HG03025 (cell line): Measurements from ENCODE around the gene KCNH5.

Source experiments
- ATAC-seq: cut with Tn5 transposase; IDR thresholded peaks from one replicate; pipeline ENCODE4 v1.9.1; 2021; ENCODE audit warnings: mild to moderate bottlenecking, moderate library complexity; ENCODE audit not compliant: unreplicated experiment, low FRiP score

KCNH5 gene

DNA sequence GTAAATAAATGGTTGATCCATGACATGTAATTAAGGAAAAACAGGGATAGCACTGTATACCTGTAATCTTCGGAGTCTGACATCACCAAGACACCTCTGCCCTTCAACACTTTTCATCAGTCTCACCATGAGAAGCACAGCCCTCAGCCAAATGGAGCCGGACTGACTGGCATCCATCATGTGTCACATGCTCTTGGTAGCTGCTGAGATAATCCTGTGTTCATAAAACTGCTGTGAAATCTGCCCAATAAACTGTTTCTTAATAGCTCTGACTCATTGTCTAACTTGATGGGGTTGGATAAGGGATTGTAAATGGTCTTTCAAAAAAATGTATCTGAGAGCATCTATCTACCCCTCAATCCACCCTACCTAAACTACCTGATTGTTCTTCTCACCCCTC is 33.6 kb downstream of the KCNH5 start:
- ATAC-seq = no peak

GRCh38 chr14:63009495-63009894 is 35.8 kb downstream of the KCNH5 start:
- ATAC-seq = no peak

- ATAC-seq = no peak
These were observed 38.7 kb downstream of the KCNH5 start for GRCh38 chr14:63006531-63006930.

GRCh38 chr14:62994096-62994495 is 51.2 kb downstream of the KCNH5 start:
- no peak for ATAC-seq

- ATAC-seq = no peak
These were observed 56.3 kb downstream of the KCNH5 start for GRCh38 chr14:62988967-62989366.

DNA sequence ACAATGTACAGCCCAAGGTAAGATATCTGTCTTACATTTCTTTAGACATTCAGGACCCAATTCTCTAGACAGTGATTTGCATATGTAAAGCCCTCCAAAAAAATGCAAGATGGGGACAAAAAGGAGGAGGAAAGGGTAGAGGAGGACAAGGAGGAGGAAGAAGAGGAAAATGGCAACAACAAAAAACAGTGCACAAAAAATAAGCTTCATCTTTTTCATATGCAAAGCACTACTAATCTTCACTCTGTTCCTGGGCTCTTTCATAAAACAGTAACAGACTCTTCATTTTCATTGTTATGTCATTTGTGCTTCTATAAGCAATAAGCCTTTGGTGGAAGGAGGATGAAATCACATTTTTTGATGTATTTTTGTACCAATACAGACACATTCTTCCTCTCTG is 61.4 kb downstream of the KCNH5 start:
- no peak for ATAC-seq

GRCh38 chr14:62980693-62981092 is 64.6 kb downstream of the KCNH5 start:
- no peak for ATAC-seq

DNA sequence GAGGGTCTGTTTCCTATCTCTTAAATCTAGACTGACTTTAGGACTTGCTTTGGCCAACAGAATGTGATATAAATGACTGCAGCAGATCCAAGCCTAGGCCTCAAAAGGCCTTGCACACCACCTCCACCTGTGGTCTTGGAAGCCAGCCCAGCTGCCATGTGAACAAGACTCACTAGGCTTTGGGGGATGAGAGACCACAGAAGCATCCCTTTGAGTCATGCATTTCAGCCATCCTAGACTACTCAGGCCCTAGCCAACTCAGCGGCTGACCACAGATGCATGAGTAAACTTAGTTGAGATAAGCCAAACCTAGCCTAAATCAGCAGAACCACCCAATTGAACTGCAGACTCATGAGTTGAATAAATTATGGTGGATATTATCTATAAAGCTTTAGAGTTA is 87.7 kb downstream of the KCNH5 start:
- no peak for ATAC-seq

- no peak for ATAC-seq
These were observed 88.8 kb downstream of the KCNH5 start for GRCh38 chr14:62956413-62956812.

DNA sequence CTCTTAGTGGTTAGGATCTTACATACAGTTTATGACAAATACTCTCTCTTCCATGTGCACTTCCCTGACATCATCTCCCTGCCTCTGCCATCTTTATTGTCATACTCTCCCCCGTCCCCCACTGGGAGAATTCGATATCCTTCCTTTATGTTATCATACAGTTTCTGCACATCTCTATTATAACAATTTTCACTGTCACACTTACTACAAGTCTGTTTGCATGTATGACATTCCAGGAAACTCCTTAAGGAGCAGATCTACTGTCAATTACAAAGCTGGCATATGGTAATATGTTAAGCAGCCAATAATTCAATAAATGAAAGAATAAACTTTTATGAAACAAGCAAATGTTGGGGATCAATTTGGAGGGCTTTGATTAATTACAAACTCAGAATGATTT is 91.1 kb downstream of the KCNH5 start:
- ATAC-seq = no peak

DNA sequence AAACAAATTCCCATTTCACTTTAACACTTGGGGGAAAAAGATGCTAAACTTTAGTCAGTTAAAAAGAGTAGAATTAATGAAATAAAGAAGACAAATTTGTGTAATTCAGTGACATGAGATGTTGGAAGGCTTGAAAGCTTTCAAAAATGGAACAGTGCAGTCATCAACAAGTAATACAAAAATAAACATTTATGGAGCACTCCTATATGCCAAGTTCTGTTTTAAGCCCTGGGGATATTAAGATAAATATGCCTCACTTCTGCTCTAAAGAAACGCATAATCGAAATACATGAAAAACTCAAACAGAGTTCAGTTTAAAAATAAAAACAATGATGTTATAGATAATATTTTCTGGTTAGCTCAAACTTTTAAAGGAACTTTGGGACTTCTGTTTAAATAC is 93.0 kb downstream of the KCNH5 start:
- no peak for ATAC-seq

GRCh38 chr14:62947301-62947700 is 98.0 kb downstream of the KCNH5 start:
- no peak for ATAC-seq

DNA sequence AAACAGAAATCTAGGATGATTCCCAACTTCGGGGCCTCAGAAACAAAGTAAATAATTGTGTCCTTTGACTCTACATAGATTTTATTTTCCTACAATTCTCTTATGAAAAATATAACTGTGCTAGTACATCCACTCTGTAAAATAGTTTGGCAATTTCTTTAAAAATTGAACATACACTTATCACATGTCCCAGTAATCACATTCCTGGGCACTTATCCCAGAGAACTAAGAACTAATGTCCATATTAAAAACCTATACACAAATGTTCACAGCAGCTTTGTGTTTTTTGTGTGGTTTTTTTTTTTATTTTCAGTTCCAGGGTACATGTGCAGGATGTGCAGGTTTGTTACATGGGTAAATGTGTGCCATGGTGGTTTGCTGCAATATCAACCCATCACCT is 99.0 kb downstream of the KCNH5 start:
- no peak for ATAC-seq

- no peak for ATAC-seq
These were observed 102.1 kb downstream of the KCNH5 start for GRCh38 chr14:62943202-62943601.

DNA sequence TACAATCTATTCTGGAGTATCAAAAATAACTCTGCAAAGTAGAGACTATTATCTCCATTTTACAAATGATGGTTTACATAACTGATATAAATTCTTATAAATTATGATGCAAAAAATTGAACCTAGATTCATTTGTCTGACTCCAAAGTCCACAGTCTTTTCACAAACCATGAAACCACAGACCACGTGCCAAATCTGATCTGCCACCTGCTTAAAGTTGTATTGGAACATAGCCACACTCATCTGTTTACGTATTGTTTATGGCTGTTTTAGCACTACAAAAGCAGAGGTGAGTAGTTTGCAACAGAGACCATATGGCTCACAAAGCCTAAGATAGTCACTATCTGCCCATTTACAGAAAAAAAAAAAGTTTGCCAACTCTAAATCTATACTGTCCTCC is 105.3 kb downstream of the KCNH5 start:
- ATAC-seq = no peak

DNA sequence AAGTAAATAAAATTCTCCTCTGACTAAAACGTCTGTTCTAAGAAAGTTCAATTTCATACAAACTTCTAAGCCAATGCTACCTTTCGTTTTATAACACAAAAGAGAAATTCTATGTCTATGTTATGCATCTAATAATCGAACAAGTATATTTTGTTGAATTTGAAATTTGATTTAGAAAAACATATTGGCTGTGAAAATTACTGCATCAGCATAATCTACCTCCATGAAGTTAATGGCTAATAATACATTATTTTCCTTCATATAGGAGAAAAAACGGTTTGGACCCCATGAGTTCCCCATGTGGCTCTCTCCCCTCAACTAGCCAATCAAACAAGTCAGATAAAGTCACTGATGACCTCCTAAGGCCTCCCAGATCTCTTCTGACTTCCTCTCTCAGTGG is 106.5 kb downstream of the KCNH5 start:
- ATAC-seq = no peak

DNA sequence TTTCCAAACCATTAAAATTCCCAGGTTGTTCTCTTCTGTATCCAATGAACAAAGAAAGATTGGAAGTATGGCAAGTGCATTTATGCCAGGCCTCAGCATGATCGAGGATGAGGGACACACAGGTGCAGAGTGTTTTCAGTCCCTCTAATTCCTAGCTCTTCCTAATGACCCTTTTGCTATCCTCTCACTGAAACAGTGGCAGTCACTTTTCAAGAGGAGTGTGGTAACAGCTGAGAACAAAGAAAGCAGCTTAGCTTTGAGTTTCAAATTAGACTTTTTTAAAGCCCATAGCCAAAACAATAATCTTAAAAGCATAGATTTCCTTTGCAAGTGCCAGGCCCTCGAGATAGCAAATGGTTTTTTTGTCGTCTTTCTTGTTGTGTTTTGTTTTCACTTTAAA is 110.8 kb downstream of the KCNH5 start:
- ATAC-seq = no peak

GRCh38 chr14:62921466-62921865 is 123.8 kb downstream of the KCNH5 start:
- no peak for ATAC-seq

GRCh38 chr14:62916551-62916950 is 128.7 kb downstream of the KCNH5 start:
- ATAC-seq = no peak

GRCh38 chr14:62914873-62915272 is 130.4 kb downstream of the KCNH5 start:
- no peak for ATAC-seq

DNA sequence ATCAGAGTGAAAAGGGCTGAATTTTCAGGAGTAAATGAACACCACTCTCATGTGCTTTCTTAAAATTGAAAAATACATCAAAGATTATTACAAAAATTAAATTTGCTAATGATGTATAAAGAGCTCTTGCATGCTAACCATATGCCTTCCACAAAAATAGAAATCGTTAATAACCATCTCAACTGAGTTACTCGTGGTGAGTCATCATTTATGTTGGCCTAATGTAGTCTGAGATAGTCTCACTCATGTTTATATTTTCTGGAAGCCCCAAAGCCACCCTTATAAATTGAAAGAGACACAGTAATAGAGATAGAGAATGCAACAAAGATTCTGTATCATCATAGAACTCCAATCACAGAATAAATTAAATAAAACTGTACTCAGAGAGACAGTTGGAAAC is 131.2 kb downstream of the KCNH5 start:
- no peak for ATAC-seq

GRCh38 chr14:62908506-62908905 is 136.8 kb downstream of the KCNH5 start:
- no peak for ATAC-seq

DNA sequence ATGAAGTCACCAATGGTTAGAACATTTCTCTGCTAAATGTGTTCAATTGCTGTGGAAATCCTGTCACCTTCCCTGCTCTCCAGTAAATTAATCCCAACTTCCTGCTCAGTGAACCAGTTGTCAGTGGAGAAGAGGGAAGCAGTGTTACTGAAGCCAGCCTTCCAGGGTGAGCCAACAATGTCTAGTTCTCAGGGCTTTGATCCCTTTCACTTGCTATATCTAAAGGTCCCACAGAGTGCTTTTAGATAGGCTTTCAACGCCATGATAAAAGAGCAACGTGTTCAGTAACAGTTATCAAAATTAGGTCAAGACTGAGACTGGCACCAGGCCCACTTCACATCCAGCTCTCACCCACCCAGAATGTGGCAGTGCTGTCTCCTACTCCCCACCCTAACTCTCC is 139.7 kb downstream of the KCNH5 start:
- ATAC-seq = no peak

GRCh38 chr14:62897771-62898170 is 147.5 kb downstream of the KCNH5 start:
- no peak for ATAC-seq
